Right atrium auricular region (tissue), 2 donors: ENCODE measurements around the gene KANK4. TPM values are rescaled to one million over a fixed set of nuclear protein-coding genes. Genes with fewer than 3 reads are reported as not detected.

Source experiments
- DNase-seq: peaks from one replicate; pipeline ENCODE4 v3.0.0-alpha.2; 2019; ENCODE audit warnings: low spot score
- H3K27ac ChIP-seq, 2 donors: fragments of 200-600 bp; sonication (generic); 1 replicate in 1 of 2; 2 replicates in 1 of 2; pipeline ENCODE4 v1.5.1; 2016 to 2019
- H3K27me3 ChIP-seq, 2 donors: fragments of 200-600 bp; sonication (generic); one replicate each; pipeline versions ENCODE4 v1.5.1 to v1.6.0; 2017 to 2019
- H3K36me3 ChIP-seq: fragments of 200-600 bp; sonication (generic); one replicate; pipeline ENCODE4 v1.5.1; 2016
- H3K4me1 ChIP-seq, 2 donors: fragments of 200-600 bp; sonication (generic); one replicate each; pipeline versions ENCODE4 v1.5.1 to v1.6.0; 2017 to 2019
- H3K4me3 ChIP-seq, 2 donors: fragments of 200-600 bp; sonication (generic); 1 replicate in 1 of 2; 2 replicates in 1 of 2; pipeline ENCODE4 v1.5.1; 2017 to 2019; ENCODE audit warnings: mild to moderate bottlenecking in 1 of 2, moderate library complexity in 1 of 2
- H3K9me3 ChIP-seq, 2 donors: fragments of 200-600 bp; sonication (generic); one replicate each; pipeline ENCODE4 v1.5.1; 2019
- total RNA-seq, 2 donors: library from RNA; depleted of rRNA; stranded (reverse); fragments of >200 nt; gene quantifications; one replicate each; pipeline ENCODE4 v1.1.0, GENCODE V29; 2016
- TF ChIP-seq, protein P1 (sequence below), 2 donors: fragments of 200-600 bp; sonication (generic); IDR thresholded peaks; one replicate each; pipeline ENCODE4 v1.5.1; 2019; ENCODE audit warnings: antibody characterized with exemption in 2 of 2

Gene KANK4
- total RNA-seq, 2 donors from 2014 or later: 0.12 to 0.63 TPM

DNA sequence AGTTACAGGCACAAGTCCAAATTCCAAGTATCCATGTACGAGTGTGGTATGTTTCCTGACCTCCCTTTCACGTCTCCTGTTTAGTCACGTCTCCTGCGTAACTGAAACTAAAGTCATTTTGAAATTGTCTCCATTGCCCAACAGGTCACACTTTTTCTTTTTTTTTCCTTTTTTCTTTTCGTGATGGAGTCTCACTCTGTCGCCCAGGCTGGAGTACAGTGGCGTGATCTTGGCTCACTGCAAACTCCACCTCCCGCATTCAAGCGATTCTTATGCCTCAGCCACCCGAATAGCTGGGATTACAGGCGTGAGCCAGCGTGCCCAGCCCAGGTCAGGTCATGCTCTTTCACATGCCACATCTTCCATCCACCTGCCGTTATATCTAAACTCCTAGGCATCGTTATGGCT, 86.4 kb downstream of the KANK4 start:
- H3K27ac ChIP-seq: no peak overlapping the region
- TF ChIP-seq, protein P1, sequence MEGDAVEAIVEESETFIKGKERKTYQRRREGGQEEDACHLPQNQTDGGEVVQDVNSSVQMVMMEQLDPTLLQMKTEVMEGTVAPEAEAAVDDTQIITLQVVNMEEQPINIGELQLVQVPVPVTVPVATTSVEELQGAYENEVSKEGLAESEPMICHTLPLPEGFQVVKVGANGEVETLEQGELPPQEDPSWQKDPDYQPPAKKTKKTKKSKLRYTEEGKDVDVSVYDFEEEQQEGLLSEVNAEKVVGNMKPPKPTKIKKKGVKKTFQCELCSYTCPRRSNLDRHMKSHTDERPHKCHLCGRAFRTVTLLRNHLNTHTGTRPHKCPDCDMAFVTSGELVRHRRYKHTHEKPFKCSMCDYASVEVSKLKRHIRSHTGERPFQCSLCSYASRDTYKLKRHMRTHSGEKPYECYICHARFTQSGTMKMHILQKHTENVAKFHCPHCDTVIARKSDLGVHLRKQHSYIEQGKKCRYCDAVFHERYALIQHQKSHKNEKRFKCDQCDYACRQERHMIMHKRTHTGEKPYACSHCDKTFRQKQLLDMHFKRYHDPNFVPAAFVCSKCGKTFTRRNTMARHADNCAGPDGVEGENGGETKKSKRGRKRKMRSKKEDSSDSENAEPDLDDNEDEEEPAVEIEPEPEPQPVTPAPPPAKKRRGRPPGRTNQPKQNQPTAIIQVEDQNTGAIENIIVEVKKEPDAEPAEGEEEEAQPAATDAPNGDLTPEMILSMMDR (IDR thresholded peaks at IDR 0.05): no peak
- H3K4me1 ChIP-seq: no peaks in the 10 kb centered on the region
- H3K27me3 ChIP-seq: no peaks in the 10 kb centered on the region
- no peaks in the 10 kb centered on the region for H3K36me3 ChIP-seq
- H3K4me3 ChIP-seq: no peak overlapping the region
- H3K9me3 ChIP-seq: no peaks in the 10 kb centered on the region
- DNase-seq: no peak

DNA sequence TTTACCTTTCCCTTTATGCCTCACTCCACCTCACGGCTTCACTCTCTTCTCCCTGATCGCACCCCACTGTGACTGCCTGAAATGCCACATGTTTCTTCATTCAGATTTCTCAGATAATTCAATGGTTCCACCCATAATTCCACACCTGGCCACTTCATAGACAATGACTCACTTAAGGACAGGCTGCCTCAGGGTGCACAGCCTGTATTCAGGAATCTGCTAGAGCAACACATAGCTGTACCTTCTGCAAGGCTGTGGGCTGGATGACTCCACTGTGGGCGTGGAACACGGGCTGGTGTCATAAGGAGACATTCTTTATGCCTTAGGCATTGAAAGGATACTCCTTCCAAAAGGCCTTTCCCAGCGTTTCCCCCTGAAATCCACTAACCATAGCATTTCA, 88.5 kb downstream of the KANK4 start:
- DNase-seq: no peak
- TF ChIP-seq, protein P1 (IDR thresholded peaks at IDR 0.05): no peak
- no peaks in the 10 kb centered on the region for H3K36me3 ChIP-seq

DNA sequence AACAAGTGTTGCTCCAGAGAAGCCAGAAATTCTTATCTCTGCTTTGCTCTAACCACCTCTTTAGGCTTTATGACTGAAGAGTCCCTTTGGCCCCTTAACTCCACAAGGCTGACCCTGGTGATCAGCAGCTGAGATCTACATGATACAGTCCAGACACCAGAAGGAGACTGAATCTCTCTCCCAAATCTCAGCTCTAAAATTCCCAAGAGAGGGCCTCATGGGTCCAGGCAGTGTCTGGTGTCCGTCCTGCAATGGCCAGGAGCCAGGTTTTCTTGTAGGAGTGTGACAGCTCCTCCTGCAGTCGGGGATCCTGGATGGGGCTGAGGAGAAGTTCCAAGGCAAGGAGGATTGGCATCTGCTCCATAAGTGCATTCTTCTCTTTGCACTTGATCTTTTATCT, 89.3 kb downstream of the KANK4 start:
- DNase-seq: no peak
- Histone ChIP-seq H3K9me3 (no peaks in the 10 kb centered on the region), H3K36me3 (no peaks in the 10 kb centered on the region), H3K4me3 (no peak overlapping the region), H3K4me1 (no peaks in the 10 kb centered on the region), H3K27me3 (no peaks in the 10 kb centered on the region), H3K27ac (no peak overlapping the region)
- TF ChIP-seq, protein P1 (IDR thresholded peaks at IDR 0.05): no peak

More for the DNA sequence above, 88.5 kb downstream of the KANK4 start:
- Histone ChIP-seq H3K27me3 (no peaks in the 10 kb centered on the region), H3K4me3 (no peak overlapping the region), H3K27ac (no peak overlapping the region), H3K9me3 (no peaks in the 10 kb centered on the region), H3K4me1 (no peaks in the 10 kb centered on the region)

DNA sequence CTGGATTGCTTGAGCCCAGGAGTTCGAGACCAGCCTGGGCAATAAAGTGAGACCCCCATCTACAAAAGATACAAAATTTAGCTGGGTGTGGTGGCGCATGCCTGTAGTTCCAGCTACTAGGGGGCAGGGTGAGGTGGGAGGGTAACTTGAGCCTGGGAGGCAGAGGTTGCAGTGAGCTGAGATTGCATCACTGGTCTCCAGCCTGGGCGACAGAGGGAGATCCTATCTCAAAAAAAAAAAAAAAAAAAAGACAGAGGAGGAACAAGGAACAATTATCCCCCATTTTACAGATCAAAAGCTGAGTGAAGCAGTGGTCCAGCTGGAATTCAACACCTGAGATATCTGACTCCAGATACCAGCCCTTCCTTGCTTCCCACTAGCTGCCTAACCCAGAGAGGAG, 89.8 kb downstream of the KANK4 start:
- Histone ChIP-seq H3K4me1 (no peaks in the 10 kb centered on the region), H3K36me3 (no peaks in the 10 kb centered on the region), H3K9me3 (no peaks in the 10 kb centered on the region), H3K27ac (no peak overlapping the region), H3K27me3 (no peaks in the 10 kb centered on the region), H3K4me3 (no peak overlapping the region)
- DNase-seq: no peak
- TF ChIP-seq, protein P1 (IDR thresholded peaks at IDR 0.05): no peak

DNA sequence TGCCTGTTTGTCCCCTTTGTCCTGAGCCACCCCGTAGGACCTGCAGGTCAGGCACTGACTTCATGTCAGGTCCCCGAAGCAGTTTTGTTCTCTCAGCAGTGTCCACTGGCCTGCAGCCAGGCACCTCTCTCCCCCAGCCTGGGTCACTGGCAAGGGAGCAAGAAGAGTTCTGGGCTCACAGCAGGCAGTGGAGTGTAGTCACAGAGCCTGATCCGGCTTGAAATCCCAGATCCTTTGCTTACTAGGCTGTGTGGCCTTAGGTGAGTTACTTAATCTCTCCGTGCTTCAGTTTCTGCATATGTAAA, 90.4 kb downstream of the KANK4 start:
- no peaks in the 10 kb centered on the region for H3K4me1 ChIP-seq
- DNase-seq: no peak

More for the DNA sequence above, 90.4 kb downstream of the KANK4 start:
- Histone ChIP-seq H3K36me3 (no peaks in the 10 kb centered on the region), H3K4me3 (no peak overlapping the region), H3K27ac (no peak overlapping the region), H3K9me3 (no peaks in the 10 kb centered on the region), H3K27me3 (no peaks in the 10 kb centered on the region)
- TF ChIP-seq, protein P1 (IDR thresholded peaks at IDR 0.05): no peak
